GM12864 (cell line): ENCODE measurements around the gene MAST1.
"Not testable (repeated sequence)": the region's sequence is repeated elsewhere in the genome, so short reads cannot be mapped to it uniquely, and the experiment has no call there.

Experiments
- DNase-seq: peaks from one replicate; pipeline ENCODE4 v3.0.0-alpha.2; 2011; ENCODE audit warnings: low read depth
- H3K4me3 ChIP-seq: 2 replicates; pipeline ENCODE4 v1.5.1; 2011; ENCODE audit warnings: mild to moderate bottlenecking, low read depth, low read length, control low read depth
- TF ChIP-seq, protein P1 (sequence below): IDR thresholded peaks from 2 replicates; pipeline ENCODE4 v1.5.1; 2011; ENCODE audit warnings: low read depth, mild to moderate bottlenecking, moderate library complexity, low read length, control low read depth, inconsistent platforms; ENCODE audit errors: missing control alignments

Gene MAST1

DNA sequence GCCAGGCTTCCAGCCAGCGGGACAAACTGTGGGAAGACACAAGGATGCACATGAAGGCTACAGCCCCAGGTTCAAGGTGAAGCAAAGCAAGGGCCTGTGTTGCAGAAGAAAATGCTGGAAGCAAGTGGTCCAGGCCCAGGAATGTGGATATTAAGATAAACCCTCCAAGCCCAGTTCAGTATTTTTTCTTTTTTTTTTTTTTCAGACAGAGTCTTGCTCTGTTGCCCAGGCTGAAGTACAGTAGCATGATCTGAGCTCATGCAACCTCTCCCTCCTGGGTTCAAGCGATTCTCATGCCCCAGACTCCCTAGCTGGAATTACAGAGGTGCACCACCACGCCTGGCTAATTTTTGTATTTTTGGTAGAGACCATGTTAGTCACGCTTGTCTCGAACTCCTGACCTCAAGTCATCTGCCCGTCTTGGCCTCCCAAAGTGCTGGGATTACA lies 41.2 kb upstream of the MAST1 start:
- TF ChIP-seq, protein P1, sequence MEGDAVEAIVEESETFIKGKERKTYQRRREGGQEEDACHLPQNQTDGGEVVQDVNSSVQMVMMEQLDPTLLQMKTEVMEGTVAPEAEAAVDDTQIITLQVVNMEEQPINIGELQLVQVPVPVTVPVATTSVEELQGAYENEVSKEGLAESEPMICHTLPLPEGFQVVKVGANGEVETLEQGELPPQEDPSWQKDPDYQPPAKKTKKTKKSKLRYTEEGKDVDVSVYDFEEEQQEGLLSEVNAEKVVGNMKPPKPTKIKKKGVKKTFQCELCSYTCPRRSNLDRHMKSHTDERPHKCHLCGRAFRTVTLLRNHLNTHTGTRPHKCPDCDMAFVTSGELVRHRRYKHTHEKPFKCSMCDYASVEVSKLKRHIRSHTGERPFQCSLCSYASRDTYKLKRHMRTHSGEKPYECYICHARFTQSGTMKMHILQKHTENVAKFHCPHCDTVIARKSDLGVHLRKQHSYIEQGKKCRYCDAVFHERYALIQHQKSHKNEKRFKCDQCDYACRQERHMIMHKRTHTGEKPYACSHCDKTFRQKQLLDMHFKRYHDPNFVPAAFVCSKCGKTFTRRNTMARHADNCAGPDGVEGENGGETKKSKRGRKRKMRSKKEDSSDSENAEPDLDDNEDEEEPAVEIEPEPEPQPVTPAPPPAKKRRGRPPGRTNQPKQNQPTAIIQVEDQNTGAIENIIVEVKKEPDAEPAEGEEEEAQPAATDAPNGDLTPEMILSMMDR, result no peak
- no peak for DNase-seq
- no peak overlapping the region for H3K4me3 ChIP-seq

- H3K4me3 ChIP-seq, DNase-seq: not testable (repeated sequence)
Observed at GRCh38 chr19:12797607-12798006, 40.7 kb upstream of the MAST1 start.

GRCh38 chr19:12799742-12800465 lies 38.4 kb upstream of the MAST1 start:
- DNase-seq, result no peak
- H3K4me3 ChIP-seq, result 0 out of 2 replicates have a peak overlapping the region, but pooled peaks have one; percentile 77
- TF ChIP-seq, protein P1, result no peak

DNA sequence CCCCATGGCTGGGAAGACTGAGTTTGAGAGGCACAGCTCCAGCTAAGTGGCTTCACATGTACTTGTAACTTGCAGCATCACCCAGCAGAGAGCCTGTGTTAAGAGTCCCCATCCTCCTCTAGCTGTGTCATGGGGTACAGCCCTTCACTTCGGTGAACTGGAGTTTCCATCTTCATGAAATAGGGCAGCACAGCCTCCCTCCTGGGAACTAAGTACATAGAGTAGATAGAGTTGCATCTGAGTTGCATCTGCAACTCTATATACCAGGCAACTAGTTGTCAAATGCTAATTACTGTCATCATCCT lies 37.9 kb upstream of the MAST1 start:
- peak overlapping the region; percentile 77 for H3K4me3 ChIP-seq
- no peak for DNase-seq
- TF ChIP-seq, protein P1, result no peak

GRCh38 chr19:12800923-12801465 lies 37.3 kb upstream of the MAST1 start:
- peak overlapping the region; percentile 77 for H3K4me3 ChIP-seq
- DNase-seq, result no peak
- TF ChIP-seq, protein P1, result no peak

GRCh38 chr19:12801466-12802266 lies 36.6 kb upstream of the MAST1 start, which contains the start of the genes PRDX2 and THSD8:
Gene PRDX2 (minus strand): TSS chr19:12801800. CDS start chr19:12801261, 539 bp downstream.
Gene THSD8 (plus strand): TSS chr19:12802069. CDS start chr19:12802072, 3 bp downstream.
- no peak for DNase-seq
- TF ChIP-seq, protein P1, result no peak
- H3K4me3 ChIP-seq, result peak within 1 kb of the TSS; percentile 77

GRCh38 chr19:12802267-12803106 lies 35.8 kb upstream of the MAST1 start:
- TF ChIP-seq, protein P1, result no peak
- no peak for DNase-seq
- peak overlapping the region; percentile 77 for H3K4me3 ChIP-seq
